Left cardiac atrium (tissue), 4 donors: ENCODE results near the gene SLC16A13. TPM values are rescaled to one million over a fixed set of nuclear protein-coding genes. Genes with fewer than 3 reads are reported as not detected.
A peak's percentile ranks its signal among the peaks of the same experiment; 100 is the strongest.

Source experiments
- ATAC-seq, 2 donors: fragments of 200-7000 bp; cut with Tn5 transposase; one replicate each; pipeline ENCODE4 v1.9.1; 2020; ENCODE audit warnings: mild to moderate bottlenecking in 2 of 2, moderate library complexity in 2 of 2
- DNase-seq: peaks from one replicate; pipeline ENCODE4 v3.0.0-alpha.2; 2020
- intact Hi-C, 2 donors: fragments of 100-400 bp; cut with DNase I; formaldehyde crosslinking; loops; one replicate each; pipeline versions ENCODE4 v1.14.1 to v1.15.1; 2022 to 2023
- total RNA-seq, 2 donors: library from RNA; stranded (reverse); fragmentation: NEBNext Ultra II Directional; extraction: Animal tissue kit (Norgen Biotek cat#: 25700); gene quantifications; one replicate each; pipeline ENCODE4 v1.2.1, GENCODE V29; 2021
- donor health status: DM: no; HTN: yes; CAD: no.
- donor health status: DM: no; HTN: yes; CAD: no; lungs with severe emphysema.
- donor health status: DM: yes; HTN: yes; CAD: no.
- donor health status: Dilated cardiomyopathy.

The SLC16A13 gene
- total RNA-seq, 2 donors from 2014 or later = 1.2 to 1.8 TPM

- intact Hi-C loops = no loop called here
- ATAC-seq (peak; percentile 62 to 73), DNase-seq (peak; percentile 95)
These were observed 12.0 kb upstream of the SLC16A13 start for GRCh38 chr17:7023576-7024401.

- DNase-seq = no peak
- no peak for ATAC-seq
- intact Hi-C loops = no loop called here
These were observed 11.4 kb upstream of the SLC16A13 start for GRCh38 chr17:7024402-7024785.

GRCh38 chr17:7025245-7025644, 10.6 kb upstream of the SLC16A13 start:
- DNase-seq = no peak
- intact Hi-C loops = no loop called here
- no peak for ATAC-seq

GRCh38 chr17:7026471-7027115, 9.2 kb upstream of the SLC16A13 start:
- intact Hi-C loops = no loop called here
- ATAC-seq (no peak), DNase-seq (no peak)

- intact Hi-C loops = no loop called here
- no peak for ATAC-seq
- DNase-seq = no peak
These were observed 8.5 kb upstream of the SLC16A13 start for GRCh38 chr17:7027335-7027734.

GRCh38 chr17:7029096-7029495, 6.7 kb upstream of the SLC16A13 start:
- intact Hi-C loops = no loop called here
- no peak for DNase-seq

GRCh38 chr17:7029659-7030058, 6.2 kb upstream of the SLC16A13 start:
- ATAC-seq (peak; percentile 8 to 74), DNase-seq (no peak)
- intact Hi-C loops = no loop called here

More at GRCh38 chr17:7029096-7029495, 6.7 kb upstream of the SLC16A13 start:
- no peak for ATAC-seq

GRCh38 chr17:7034955-7035590, 742 bp upstream of the SLC16A13 start:
- DNase-seq = no peak
- intact Hi-C loops = no loop called here
- peak; percentile 31 to 34 for ATAC-seq

GRCh38 chr17:7038025-7038862, 2.4 kb downstream of the SLC16A13 start:
- ATAC-seq (no peak), DNase-seq (no peak)
- intact Hi-C loops = no loop called here

- intact Hi-C loops = no loop called here
- DNase-seq (no peak), ATAC-seq (no peak)
These were observed 4.0 kb downstream of the SLC16A13 start for GRCh38 chr17:7039832-7040231.

- ATAC-seq (peak; percentile 8 to 17), DNase-seq (no peak)
- intact Hi-C loops = no loop called here
These were observed 6.0 kb downstream of the SLC16A13 start for GRCh38 chr17:7041607-7042500.

- ATAC-seq = peak; percentile 22 to 24
- intact Hi-C loops = no loop called here
These were observed 6.8 kb downstream of the SLC16A13 start for GRCh38 chr17:7042501-7043181.

GRCh38 chr17:7043182-7043496, 7.3 kb downstream of the SLC16A13 start:
- DNase-seq = no peak
- ATAC-seq = peak; percentile 39 to 57
- intact Hi-C loops = no loop called here

More at GRCh38 chr17:7042501-7043181, 6.8 kb downstream of the SLC16A13 start:
- DNase-seq = no peak

- intact Hi-C loops = no loop called here
- DNase-seq = peak; percentile 75
These were observed 7.8 kb downstream of the SLC16A13 start, which contains the start of gene SLC16A11 for GRCh38 chr17:7043497-7044198. Gene SLC16A11 (minus strand): TSS chr17:7044092. CDS start chr17:7043513, 579 bp downstream.

GRCh38 chr17:7045492-7046126, 9.8 kb downstream of the SLC16A13 start:
- intact Hi-C loops = loop anchor here in 1 of 2 donors (1.0 to 5.0 kb wide), 2 partner anchors 91 to 252 kb away; no protein-coding TSS in a partner anchor
- DNase-seq = no peak
- peak in 1 of 2 donors; percentile 23 for ATAC-seq

More at GRCh38 chr17:7043497-7044198, 7.8 kb downstream of the SLC16A13 start, which contains the start of gene SLC16A11:
- ATAC-seq = peak; percentile 55 to 62

GRCh38 chr17:7046127-7046724, 10.4 kb downstream of the SLC16A13 start:
- no peak for DNase-seq
- peak in 1 of 2 donors; percentile 5 for ATAC-seq
- intact Hi-C loops = loop anchor here in 1 of 2 donors (5.0 kb wide), 1 partner anchor 251 kb away; no protein-coding TSS in a partner anchor
